Right cardiac atrium (tissue), 5 donors: Measurements from ENCODE around the gene COL6A5. TPM values are rescaled to one million over a fixed set of nuclear protein-coding genes. Genes with fewer than 3 reads are reported as not detected.
"Not testable (repeated sequence)": the region's sequence is repeated elsewhere in the genome, so short reads cannot be mapped to it uniquely, and the experiment has no call there.

Experiments
- ATAC-seq, 2 donors: fragments of 200-7000 bp; cut with Tn5 transposase; one replicate each; pipeline versions ENCODE4 v1.8.0 to v1.9.1; 2020; ENCODE audit warnings: moderate library complexity in 2 of 2, mild to moderate bottlenecking in 1 of 2
- DNase-seq, 3 donors: peaks; one replicate each; pipeline ENCODE4 v3.0.0-alpha.2; 2020
- H3K27ac ChIP-seq: one replicate; pipeline ENCODE4 v1.5.1; 2013; ENCODE audit warnings: mild to moderate bottlenecking, low read length, control low read depth, moderate library complexity
- H3K27me3 ChIP-seq: one replicate; pipeline ENCODE4 v1.6.1; 2013; ENCODE audit not compliant: control insufficient read depth, insufficient read depth
- H3K4me1 ChIP-seq: one replicate; pipeline ENCODE4 v1.6.1; 2013; ENCODE audit warnings: low read length; ENCODE audit not compliant: control insufficient read depth, insufficient read depth
- H3K4me3 ChIP-seq: one replicate; pipeline ENCODE4 v1.5.1; 2013; ENCODE audit warnings: low read length, control low read depth
- H3K9me3 ChIP-seq: one replicate; pipeline ENCODE4 v1.6.1; 2013; ENCODE audit warnings: low read length; ENCODE audit not compliant: control insufficient read depth
- WGBS: extraction: QIAGEN DNeasy Blood & Tissue Kit; methylation state at CpG from one replicate; pipeline ENCODE4 v1.1.7; 2013; 5-methylcytosine and 5-hydroxymethylcytosine counted together
- intact Hi-C, 4 donors: fragments of 100-400 bp; cut with DNase I; formaldehyde crosslinking; loops; one replicate each; pipeline versions ENCODE4 v1.11.0 to v1.14.0; 2022 to 2023
- polyA plus RNA-seq: library from polyadenylated mRNA; stranded (reverse); fragments of 200-250 nt; gene quantifications from one replicate; pipeline ENCODE4 v1.2.3, GENCODE V29; 2013
- total RNA-seq, 4 donors: library from RNA; stranded (reverse); fragmentation: NEBNext Ultra II Directional; extraction: Animal tissue kit (Norgen Biotek cat#: 25700); gene quantifications; one replicate each; pipeline ENCODE4 v1.2.1, GENCODE V29; 2021
- donor health status: healthy with polysubstance abuse.
- donor health status: DM: no; HTN: yes; CAD: no.
- donor health status: DM: no; HTN: no; CAD: no.
- donor health status: DM: no; HTN: yes; CAD: no; lungs with severe emphysema.
- donor health status: DM: yes; HTN: yes; CAD: no.

COL6A5 gene
- total and polyA plus RNA-seq, 5 donors = not detected

DNA sequence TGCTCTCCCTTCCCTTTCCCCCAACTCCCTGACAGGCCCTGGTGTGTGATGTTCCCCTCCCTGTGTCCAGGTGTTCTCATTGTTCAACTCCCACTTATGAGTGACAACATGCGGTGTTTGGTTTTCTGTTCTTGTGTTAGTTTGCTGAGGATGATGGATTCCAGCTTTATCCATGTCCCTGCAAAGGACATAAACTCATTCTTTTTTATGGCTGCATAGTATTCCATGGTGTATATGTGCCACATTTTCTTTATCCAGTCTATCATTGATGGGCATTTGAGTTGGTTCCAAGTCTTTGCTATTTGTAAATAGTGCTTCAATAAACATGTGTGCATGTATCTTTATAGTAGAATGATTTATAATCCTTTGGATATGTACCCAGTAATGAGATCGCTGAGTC is 2.8 kb downstream of the COL6A5 start:
- H3K9me3 ChIP-seq, H3K4me3 ChIP-seq, ATAC-seq, intact Hi-C loops, H3K4me1 ChIP-seq, H3K27me3 ChIP-seq, H3K27ac ChIP-seq, DNase-seq: not testable (repeated sequence)
- WGBS = 95% methylated on average over 2 of the region's 2 CpGs

DNA sequence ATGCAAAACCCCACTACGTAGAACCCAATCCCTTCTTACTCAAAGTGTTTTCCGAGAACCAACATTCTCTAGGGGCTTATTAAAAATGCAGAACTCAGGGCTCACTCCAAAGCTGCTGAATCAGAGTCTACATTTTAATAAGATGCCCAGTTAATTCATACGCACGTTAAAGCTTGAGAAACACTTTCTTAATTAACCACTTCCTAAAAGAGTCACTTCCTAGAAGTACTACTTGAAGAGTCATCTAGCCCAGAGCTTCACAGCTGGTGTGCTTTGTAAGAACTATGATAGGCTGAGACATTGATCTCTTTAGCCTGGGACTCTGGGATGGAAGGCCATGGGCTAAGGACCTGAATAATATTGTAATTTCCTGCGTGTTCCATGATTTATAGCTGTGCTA is 9.0 kb downstream of the COL6A5 start:
- Histone ChIP-seq H3K4me1 (no peaks in the 10 kb centered on the region), H3K9me3 (no peaks in the 10 kb centered on the region), H3K27me3 (no peaks in the 10 kb centered on the region), H3K27ac (no peak overlapping the region), H3K4me3 (no peak overlapping the region)
- WGBS = 69% methylated on average over 5 of the region's 5 CpGs
- intact Hi-C loops = no loop called here
- no peak for DNase-seq
- no peak for ATAC-seq

DNA sequence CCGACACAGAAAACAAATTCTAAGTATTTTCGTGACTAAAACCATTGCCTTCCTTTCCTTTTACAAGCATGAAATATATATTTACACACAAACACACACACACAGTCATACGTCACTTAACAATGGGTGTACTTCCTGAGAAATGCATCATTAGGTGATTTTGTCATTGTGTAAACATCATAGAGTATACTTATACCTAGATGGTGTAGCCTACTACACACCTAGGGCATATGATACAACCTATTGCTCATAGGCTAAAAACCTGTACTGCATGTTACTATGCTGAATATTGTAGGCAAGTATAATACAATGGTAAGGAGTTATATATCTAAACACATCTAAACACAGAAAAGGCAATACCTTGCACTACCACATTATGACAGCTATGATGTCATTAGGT is 28.6 kb downstream of the COL6A5 start:
- H3K9me3 ChIP-seq = no peaks in the 10 kb centered on the region
- 79% methylated on average over 3 of the region's 3 CpGs for WGBS
- no peak for DNase-seq
- no peaks in the 10 kb centered on the region for H3K4me1 ChIP-seq
- no peak overlapping the region for H3K27ac ChIP-seq
- H3K4me3 ChIP-seq = no peak overlapping the region
- H3K27me3 ChIP-seq = no peaks in the 10 kb centered on the region
- intact Hi-C loops = no loop called here
- ATAC-seq = no peak

DNA sequence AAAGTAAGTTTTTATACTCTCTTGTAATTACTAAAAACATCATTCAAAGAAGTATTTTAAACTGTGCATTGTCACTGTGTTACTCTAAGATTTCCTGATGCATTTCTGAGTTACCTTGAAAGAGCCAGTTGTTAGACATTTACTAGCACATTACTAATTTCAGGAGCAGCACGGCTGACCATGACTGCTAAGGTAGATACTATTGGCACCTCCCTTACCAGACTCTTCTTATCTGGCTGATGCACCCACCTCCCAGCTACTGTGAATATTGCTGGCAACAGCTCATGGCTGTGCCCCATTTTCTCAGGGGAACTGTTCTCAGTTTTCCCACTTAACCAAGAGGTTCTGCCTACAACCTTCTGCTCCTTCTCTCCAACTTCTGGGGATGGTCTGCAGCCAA is 29.4 kb downstream of the COL6A5 start:
- intact Hi-C loops = no loop called here
- 73% methylated on average over 1 of the region's 1 CpG for WGBS
- Histone ChIP-seq H3K27me3 (no peaks in the 10 kb centered on the region), H3K27ac (no peak overlapping the region), H3K4me1 (no peaks in the 10 kb centered on the region), H3K4me3 (no peak overlapping the region), H3K9me3 (no peaks in the 10 kb centered on the region)
- no peak for DNase-seq
- no peak for ATAC-seq

DNA sequence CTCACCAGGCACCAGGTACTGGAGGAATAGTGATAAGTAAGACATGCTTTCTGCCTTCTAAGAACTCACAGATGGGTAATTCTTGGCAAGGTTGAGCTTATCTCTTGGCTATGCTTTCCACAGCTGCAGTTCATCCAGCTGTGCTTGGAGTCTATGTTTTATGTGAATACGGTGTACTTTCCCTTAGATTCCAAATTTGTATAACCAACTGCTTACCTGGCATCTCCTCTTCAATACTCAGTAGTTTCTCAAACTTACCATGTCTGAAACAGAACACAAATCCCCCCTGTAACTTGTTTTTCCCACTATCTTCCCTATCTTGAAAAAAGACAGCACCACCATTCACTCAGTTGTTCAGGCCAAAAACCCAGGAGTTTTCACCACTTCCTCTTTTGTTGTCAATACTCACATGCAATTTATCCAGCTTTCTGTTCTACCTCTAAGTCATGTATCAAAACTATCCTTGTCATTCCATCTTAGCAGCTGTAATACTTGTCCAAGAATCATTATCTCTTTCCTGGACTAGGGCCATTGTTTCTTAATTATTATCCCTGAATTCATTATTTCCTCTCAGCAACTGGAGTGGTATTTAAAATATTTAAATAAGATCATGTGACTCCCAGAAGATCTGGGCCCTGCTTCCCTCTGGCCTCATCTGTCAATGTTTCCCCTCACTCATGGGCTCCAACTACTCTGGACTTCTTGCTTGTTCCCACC is 32.6 kb downstream of the COL6A5 start:
- Histone ChIP-seq H3K4me3 (no peak overlapping the region), H3K27me3 (no peaks in the 10 kb centered on the region), H3K27ac (no peak overlapping the region), H3K4me1 (no peaks in the 10 kb centered on the region), H3K9me3 (no peaks in the 10 kb centered on the region)
- ATAC-seq (no peak), DNase-seq (no peak)
- 50% methylated on average over 1 of the region's 1 CpG for WGBS
- intact Hi-C loops = no loop called here

DNA sequence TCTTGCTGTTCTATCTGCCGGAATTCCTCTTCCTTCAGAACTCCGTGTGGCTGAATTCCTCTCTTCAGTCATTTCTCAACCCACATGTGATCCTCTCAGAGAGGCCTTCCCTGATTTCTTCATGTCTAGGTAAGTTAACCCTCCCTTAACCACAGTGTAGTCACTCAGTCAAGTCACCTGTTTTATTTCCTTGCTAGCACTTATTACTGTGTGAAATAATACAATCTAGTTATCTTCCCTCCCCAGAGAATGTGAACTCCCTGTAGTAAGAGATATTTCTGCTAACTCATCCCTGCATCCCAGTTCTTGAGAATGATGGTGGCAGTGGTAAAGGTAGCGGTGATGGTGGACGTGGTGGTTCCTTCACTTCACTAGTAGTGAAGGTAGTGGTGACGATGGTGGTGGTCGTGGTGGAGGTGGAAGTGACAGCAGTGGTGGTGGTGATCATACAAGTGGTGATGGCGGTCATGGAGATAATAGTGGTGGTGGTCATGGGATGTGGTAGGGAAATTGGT is 33.3 kb downstream of the COL6A5 start:
- Histone ChIP-seq H3K27ac (no peak overlapping the region), H3K4me1 (no peaks in the 10 kb centered on the region), H3K27me3 (no peaks in the 10 kb centered on the region), H3K9me3 (no peaks in the 10 kb centered on the region), H3K4me3 (no peak overlapping the region)
- DNase-seq (peak in 1 of 3 donors; percentile 35), ATAC-seq (no peak)
- 77% methylated on average over 7 of the region's 7 CpGs for WGBS
- intact Hi-C loops = no loop called here

DNA sequence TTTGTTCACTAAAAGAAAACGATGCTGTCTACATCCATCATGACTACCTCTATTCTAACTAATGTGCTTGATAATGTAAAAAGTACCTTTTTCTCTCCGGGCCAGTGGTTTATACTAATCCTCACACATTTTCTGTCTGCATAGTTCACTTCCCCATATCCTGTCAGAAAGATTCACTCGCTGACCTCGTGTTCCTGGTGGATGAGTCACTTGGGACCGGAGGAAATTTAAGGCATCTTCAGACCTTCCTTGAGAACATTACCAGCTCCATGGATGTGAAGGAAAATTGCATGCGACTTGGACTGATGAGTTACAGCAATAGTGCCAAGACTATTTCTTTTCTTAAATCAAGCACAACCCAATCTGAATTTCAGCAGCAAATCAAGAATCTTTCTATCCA is 33.8 kb downstream of the COL6A5 start:
- WGBS = 83% methylated on average over 6 of the region's 6 CpGs
- H3K9me3 ChIP-seq = no peaks in the 10 kb centered on the region
- no peak overlapping the region for H3K4me3 ChIP-seq
- intact Hi-C loops = no loop called here
- DNase-seq (no peak), ATAC-seq (no peak)
- no peaks in the 10 kb centered on the region for H3K4me1 ChIP-seq
- no peak overlapping the region for H3K27ac ChIP-seq
- H3K27me3 ChIP-seq = no peaks in the 10 kb centered on the region

DNA sequence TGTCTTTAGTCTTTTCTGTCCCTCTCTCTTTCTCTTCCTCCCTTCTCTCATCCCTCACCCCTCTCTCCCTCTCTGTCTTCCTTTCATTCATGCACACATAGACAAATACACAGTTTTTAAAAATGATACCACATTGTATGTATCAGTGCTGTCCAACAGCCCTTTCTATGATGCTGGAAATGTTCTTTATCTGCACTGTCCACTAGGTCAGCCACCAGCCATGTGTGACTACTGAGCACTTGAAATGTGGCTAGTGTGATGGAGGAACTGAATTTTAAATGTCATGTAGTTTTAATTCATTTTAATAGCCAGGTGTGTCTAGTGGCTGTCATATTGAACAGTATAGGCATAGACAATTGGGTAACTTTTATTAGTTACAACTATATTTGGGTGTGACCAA is 34.9 kb downstream of the COL6A5 start:
- Histone ChIP-seq H3K4me1 (no peaks in the 10 kb centered on the region), H3K27me3 (no peaks in the 10 kb centered on the region), H3K9me3 (no peaks in the 10 kb centered on the region), H3K4me3 (no peak overlapping the region), H3K27ac (no peak overlapping the region)
- ATAC-seq (no peak), DNase-seq (no peak)
- intact Hi-C loops = no loop called here

DNA sequence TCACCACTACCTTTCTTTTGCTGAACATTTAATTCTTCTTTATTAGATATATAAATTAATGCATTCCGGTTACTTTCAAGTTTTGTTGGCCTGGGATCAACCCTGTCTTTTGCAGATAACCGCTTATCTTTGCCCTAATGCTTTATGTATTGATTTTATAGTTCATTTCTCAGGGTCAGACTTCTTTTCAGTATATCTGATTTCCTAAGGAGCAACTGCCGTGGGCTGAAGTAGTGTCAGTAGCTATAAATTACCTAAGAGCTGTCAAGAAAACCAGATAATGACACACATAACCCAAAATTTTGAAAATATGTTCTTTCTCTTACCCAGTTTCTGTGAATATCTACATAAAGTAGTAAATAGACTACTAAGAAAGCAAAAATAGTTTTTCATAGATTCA is 38.0 kb downstream of the COL6A5 start:
- H3K4me1 ChIP-seq = no peaks in the 10 kb centered on the region
- no peak for DNase-seq
- ATAC-seq = no peak
- intact Hi-C loops = no loop called here
- H3K9me3 ChIP-seq = no peaks in the 10 kb centered on the region
- no peaks in the 10 kb centered on the region for H3K27me3 ChIP-seq
- H3K27ac ChIP-seq = no peak overlapping the region
- 78% methylated on average over 3 of the region's 3 CpGs for WGBS
- no peak overlapping the region for H3K4me3 ChIP-seq

DNA sequence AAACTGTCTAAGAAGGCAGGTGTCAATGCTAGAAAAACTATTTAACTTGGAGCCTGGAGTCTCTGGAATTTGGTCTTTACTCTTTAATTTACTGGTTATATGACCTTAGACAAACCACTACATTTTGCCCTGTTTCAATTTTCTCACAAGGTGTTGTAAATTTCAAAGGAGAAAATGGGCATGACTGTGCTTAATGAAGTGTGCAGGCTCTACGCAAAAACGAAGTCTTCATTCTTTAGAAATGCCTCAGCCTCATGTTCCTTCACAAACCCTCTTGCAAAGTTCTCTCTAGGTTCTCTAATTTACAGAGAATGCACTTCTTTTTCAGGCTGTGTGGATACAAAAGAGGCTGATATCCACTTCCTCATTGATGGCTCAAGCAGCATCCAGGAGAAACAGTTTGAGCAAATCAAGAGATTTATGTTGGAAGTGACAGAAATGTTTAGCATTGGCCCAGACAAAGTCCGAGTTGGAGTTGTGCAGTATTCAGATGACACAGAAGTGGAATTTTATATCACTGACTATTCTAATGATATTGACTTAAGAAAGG is 39.1 kb downstream of the COL6A5 start:
- H3K9me3 ChIP-seq = no peaks in the 10 kb centered on the region
- H3K27ac ChIP-seq = no peak overlapping the region
- ATAC-seq = no peak
- no peak for DNase-seq
- H3K4me3 ChIP-seq = no peak overlapping the region
- intact Hi-C loops = no loop called here
- no peaks in the 10 kb centered on the region for H3K4me1 ChIP-seq
- no peaks in the 10 kb centered on the region for H3K27me3 ChIP-seq
- WGBS = 71% methylated on average over 3 of the region's 3 CpGs

DNA sequence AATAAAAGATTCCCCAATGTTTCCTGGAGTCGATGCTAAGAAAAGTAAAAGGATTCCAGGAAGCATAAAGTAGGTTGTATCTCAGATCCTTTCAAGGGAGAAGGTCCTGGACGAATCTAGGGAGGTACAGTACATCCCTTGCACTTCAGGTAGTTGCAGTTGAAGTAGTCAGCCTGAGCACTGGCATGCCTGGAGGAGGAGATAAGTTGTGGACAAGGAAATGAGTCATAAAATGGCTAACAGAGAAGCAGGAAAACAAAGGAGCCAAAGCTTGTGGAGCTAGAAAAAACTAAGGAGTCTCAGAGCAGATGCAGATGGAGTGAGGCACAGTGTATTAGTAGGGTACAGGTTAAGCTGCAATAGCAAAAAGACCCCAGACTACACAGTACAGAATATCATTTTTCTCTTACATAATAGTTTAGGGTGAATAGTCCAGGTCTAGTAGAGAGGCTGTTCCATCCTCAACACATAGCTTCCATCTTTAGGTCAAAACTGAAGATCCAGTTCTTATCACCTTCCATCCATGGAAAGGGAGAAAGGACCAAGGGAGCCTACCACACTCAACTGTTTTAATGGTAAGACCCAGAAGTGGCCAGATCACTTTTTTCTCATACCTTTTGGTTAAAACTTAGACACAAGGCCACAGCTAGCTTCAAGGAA is 41.3 kb downstream of the COL6A5 start:
- Histone ChIP-seq H3K27ac (no peak overlapping the region), H3K4me3 (no peak overlapping the region), H3K27me3 (no peaks in the 10 kb centered on the region), H3K9me3 (no peaks in the 10 kb centered on the region), H3K4me1 (no peaks in the 10 kb centered on the region)
- DNase-seq (no peak), ATAC-seq (no peak)
- whole genome bisulfite sequencing = 60% methylated on average over 2 of the region's 2 CpGs
- intact Hi-C loops = no loop called here
